ENCODE data around the gene WFDC2.
A peak's percentile ranks its signal among the peaks of the same experiment; 100 is the strongest.
"Not testable (repeated sequence)": the region's sequence is repeated elsewhere in the genome, so short reads cannot be mapped to it uniquely, and the experiment has no call there.

WFDC2 gene

DNA sequence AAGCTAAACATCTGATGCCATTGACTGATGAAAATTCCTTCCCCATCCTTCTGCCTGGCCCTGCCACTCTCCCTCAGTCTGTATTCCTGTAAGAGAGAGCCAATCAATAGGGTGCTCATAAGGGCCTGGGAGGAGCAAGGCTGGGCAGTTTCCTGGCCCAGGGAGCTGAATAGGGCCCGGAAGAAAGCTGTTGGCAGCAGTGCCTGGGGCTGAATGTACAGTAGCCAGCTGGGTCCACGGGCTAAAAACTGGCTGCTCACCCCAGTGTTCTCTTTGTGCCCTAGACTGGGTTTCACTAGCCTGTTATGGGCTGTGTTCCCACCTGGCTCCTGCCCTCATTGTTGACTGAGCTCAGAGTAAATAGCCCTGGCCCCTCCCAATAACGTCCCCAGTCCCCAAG is 1.7 kb upstream of the WFDC2 start:
- Mint-ChIP-seq H3K4me3 (no peak overlapping the region), H3K36me3 (peaks cover 1% of the 10 kb centered on the region), H3K27me3 (peaks cover 32% of the 10 kb centered on the region), H3K9me3 (no peaks in the 10 kb centered on the region), H3K27ac (no peak overlapping the region), H3K4me1 (peaks cover 3% of the 10 kb centered on the region)

DNA sequence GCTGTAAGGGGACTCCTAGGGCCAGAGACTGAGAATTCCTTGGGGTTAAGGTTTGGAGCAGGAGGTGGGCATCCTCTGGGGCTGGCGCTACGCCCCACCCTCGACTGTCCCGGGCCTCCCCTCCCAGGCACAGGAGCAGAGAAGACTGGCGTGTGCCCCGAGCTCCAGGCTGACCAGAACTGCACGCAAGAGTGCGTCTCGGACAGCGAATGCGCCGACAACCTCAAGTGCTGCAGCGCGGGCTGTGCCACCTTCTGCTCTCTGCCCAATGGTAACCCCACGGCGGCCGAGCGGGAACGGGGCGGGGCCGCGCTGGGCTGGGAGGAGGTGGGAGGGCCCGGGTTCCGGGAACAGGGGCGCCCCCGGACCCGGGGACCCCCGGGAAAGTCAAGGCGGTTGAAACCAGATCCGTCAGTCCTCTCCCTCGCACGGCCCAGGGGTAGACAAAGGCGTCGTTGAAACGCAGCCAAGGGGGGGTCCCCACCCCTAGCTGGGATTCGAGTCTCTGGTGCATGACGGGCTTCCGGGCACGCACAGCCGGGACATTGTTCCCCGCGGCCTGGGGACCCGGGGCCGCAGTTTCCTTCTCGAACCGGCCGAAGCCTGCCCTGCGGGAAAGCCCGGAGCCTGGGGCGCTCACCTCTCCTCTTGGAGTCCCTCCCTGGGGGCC is 844 bp downstream of the WFDC2 start:
- no peak overlapping the region for H3K27ac Mint-ChIP-seq
- peaks cover 1% of the 10 kb centered on the region for H3K36me3 Mint-ChIP-seq
- H3K4me3 Mint-ChIP-seq = peak overlapping the region; percentile 64
- no peaks in the 10 kb centered on the region for H3K9me3 Mint-ChIP-seq
- peaks cover 40% of the 10 kb centered on the region for H3K27me3 Mint-ChIP-seq
- H3K4me1 Mint-ChIP-seq = peaks cover 3% of the 10 kb centered on the region

DNA sequence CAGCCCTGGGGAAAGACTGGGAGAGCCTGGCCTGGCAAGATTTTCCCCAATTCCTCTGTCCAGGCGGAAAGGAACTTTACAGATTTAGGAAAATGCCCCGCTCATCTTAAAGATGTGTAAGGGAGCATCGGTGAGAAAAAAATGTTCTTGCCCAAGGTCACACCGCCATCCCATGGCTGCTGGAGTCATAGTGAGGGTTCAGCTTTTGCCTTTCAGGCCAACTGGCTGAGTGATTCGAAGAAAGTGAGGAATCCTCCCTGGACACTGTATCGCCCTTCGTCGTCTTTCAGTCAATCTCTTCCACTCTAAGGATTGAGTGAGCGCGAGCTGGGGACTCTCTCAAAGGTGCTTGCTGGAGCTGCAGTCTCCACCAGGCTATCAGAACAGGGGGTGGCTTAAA is 1.4 kb downstream of the WFDC2 start:
- Mint-ChIP-seq H3K27ac (no peak overlapping the region), H3K27me3 (peaks cover 39% of the 10 kb centered on the region), H3K4me3 (peak overlapping the region; percentile 64), H3K9me3 (no peaks in the 10 kb centered on the region), H3K4me1 (peaks cover 3% of the 10 kb centered on the region), H3K36me3 (peaks cover 1% of the 10 kb centered on the region)

DNA sequence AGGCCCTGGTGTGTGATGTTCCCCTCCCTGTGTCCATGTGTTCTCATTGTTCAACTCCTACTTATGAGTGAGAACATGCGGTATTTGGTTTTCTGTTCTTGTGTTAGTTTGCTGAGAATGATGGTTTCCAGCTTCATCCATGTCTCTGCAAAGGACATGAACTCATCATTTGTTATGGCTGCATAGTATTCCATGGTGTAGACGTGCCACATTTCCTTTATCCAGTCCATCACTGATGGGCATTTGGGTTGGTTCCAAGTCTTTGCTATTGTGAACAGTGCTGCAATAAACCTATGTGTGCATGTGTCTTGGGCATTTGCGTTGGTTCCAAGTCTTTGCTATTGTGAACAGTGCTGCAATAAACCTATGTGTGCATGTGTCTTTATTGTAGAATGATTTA is 2.7 kb downstream of the WFDC2 start:
- not testable (repeated sequence) for H3K4me1 Mint-ChIP-seq, H3K27ac Mint-ChIP-seq, H3K9me3 Mint-ChIP-seq, H3K4me3 Mint-ChIP-seq, H3K36me3 Mint-ChIP-seq
- peaks cover 33% of the 10 kb centered on the region for H3K27me3 Mint-ChIP-seq

DNA sequence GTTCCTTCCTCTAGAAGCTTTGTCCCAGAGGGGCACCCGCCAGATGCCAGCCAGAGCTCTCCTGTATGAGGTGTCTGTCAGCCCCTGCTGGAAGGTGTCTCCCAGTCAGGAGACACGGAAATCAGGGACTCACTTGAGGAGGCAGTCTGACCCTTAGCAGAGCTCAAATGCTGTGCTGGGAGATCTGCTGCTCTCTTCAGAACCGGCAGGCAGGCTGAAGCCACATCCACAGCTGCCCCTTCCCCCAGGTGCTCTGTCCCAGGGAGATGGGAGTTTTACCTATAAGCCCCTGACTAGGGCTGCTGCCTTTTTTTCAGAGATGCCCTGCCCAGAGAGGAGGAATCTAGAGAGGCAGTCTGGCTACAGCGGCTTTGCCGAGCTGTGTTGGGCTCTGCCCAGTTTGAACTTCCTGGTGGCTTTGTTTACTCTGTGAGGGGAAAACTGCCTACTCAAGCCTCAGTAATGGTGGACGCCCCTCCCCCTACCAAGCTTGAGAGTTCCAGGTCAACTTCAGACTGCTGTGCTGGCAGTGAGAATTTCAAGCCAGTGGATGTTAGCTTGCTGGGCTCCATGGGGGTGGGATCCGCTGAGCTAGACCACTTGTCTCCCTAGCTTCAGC is 8.1 kb downstream of the WFDC2 start:
- H3K4me3 Mint-ChIP-seq, H3K9me3 Mint-ChIP-seq: not testable (repeated sequence)
- peaks cover 17% of the 10 kb centered on the region for H3K27me3 Mint-ChIP-seq

DNA sequence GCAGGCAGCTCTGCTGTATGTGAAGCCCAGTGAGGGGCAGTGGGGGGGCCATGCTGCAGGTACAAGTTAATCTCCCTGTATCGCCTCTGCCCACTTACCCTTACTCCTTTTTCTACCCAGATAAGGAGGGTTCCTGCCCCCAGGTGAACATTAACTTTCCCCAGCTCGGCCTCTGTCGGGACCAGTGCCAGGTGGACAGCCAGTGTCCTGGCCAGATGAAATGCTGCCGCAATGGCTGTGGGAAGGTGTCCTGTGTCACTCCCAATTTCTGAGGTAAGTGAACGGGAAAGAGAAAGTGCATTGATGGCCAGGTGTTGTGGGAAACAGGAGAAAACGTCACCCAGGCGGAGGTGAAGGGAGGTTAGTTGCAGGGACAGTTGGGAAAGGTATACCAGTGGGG is 10.3 kb downstream of the WFDC2 start:
- H3K4me3 Mint-ChIP-seq = no peak overlapping the region
- H3K27ac Mint-ChIP-seq = no peak overlapping the region
- no peaks in the 10 kb centered on the region for H3K4me1 Mint-ChIP-seq
- no peaks in the 10 kb centered on the region for H3K9me3 Mint-ChIP-seq
- H3K27me3 Mint-ChIP-seq = peaks cover 8% of the 10 kb centered on the region
- no peaks in the 10 kb centered on the region for H3K36me3 Mint-ChIP-seq

More for the DNA sequence above, 8.1 kb downstream of the WFDC2 start:
- not testable (repeated sequence) for H3K27ac Mint-ChIP-seq, H3K4me1 Mint-ChIP-seq, H3K36me3 Mint-ChIP-seq

DNA sequence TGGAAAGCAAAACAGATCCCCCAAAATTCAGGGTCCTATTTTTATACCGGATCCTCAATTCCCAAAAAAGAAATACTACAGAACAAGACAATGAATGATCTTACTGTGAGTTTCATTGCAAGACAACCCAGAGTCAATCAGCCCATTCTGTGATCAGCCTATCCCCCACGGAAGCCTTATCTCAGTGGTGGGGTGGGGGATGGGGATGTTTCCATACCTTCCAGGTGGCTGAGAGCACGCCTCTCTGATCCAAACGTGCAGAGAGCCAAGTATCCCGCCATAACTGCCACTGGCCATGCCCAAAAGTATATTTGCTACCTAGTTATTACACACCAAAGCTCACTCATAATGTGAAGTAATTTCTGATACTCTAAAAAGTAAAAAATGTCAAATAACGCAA is 15.1 kb downstream of the WFDC2 start:
- Mint-ChIP-seq H3K4me3 (no peak overlapping the region), H3K9me3 (no peaks in the 10 kb centered on the region), H3K4me1 (no peaks in the 10 kb centered on the region), H3K36me3 (no peaks in the 10 kb centered on the region), H3K27ac (no peak overlapping the region), H3K27me3 (peaks cover 11% of the 10 kb centered on the region)

DNA sequence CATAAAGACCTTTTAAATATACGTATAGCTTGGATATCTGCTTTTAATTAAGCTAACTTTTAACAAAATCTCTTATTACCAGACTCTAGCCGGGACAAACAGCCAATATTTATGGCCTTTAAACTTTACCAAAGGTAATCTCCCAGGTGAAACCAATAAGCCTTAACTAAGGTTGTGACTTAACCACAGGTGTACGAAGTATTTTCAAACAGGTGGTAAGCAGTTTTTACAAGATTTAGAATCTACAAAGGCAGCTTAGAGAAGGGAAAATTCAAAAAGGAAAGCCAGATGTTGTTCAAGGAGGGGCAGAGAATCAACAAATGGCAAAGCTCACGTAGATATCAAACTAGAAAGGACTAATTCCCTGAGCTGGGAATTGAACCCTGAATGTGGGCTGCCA is 15.8 kb downstream of the WFDC2 start:
- H3K36me3 Mint-ChIP-seq = no peaks in the 10 kb centered on the region
- no peaks in the 10 kb centered on the region for H3K9me3 Mint-ChIP-seq

DNA sequence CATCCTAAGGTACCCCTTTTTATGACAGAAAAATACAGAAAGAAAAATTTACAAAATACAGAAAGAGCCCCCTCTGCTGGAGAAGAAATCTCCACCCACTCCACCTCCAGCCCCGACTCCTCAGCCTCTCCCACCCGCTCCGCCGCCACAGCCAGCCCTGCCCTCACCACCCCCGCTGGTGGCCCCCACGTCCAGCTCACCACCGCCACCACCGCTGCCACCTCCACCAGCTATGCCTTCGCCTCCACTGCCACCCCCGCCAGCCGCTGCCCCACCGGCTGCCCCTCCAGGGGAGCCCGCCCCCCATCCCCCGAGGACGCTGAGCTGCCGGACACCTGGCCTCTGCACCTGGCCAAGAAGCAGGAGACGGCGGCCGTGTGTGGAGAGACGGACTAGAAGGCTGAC is 17.7 kb downstream of the WFDC2 start:
- peaks cover 10% of the 10 kb centered on the region for H3K27me3 Mint-ChIP-seq

More for the DNA sequence above, 15.8 kb downstream of the WFDC2 start:
- Mint-ChIP-seq H3K4me1 (no peaks in the 10 kb centered on the region), H3K27me3 (peaks cover 11% of the 10 kb centered on the region), H3K27ac (no peak overlapping the region), H3K4me3 (no peak overlapping the region)

DNA sequence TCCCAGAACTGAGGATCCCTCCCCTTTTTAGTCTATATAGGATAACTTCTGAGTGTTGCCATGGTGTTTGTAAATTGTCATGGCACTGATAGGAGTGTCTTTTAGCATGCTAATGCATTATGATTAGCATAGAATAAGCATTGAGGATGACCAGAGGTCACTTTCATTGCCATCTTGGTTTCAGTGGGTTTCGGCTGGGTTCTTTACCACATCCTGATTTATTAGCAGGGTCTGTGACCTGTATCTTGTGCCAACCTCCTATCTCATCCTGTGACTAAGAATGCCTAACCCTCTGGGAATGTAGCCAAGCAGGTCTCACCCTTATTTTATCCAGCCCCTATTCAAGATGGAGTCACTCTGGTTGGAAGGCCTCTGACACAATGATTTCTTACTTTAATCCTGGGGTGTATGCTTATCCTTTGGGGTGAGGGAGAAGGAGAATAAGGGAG is 19.6 kb downstream of the WFDC2 start:
- H3K27me3 Mint-ChIP-seq = peaks cover 12% of the 10 kb centered on the region
- H3K36me3 Mint-ChIP-seq = no peaks in the 10 kb centered on the region
- H3K27ac Mint-ChIP-seq = no peak overlapping the region
- no peaks in the 10 kb centered on the region for H3K9me3 Mint-ChIP-seq
- no peaks in the 10 kb centered on the region for H3K4me1 Mint-ChIP-seq
- no peak overlapping the region for H3K4me3 Mint-ChIP-seq

More for the DNA sequence above, 17.7 kb downstream of the WFDC2 start:
- Mint-ChIP-seq H3K27ac (no peak overlapping the region), H3K4me3 (no peak overlapping the region), H3K4me1 (no peaks in the 10 kb centered on the region), H3K36me3 (no peaks in the 10 kb centered on the region), H3K9me3 (no peaks in the 10 kb centered on the region)

DNA sequence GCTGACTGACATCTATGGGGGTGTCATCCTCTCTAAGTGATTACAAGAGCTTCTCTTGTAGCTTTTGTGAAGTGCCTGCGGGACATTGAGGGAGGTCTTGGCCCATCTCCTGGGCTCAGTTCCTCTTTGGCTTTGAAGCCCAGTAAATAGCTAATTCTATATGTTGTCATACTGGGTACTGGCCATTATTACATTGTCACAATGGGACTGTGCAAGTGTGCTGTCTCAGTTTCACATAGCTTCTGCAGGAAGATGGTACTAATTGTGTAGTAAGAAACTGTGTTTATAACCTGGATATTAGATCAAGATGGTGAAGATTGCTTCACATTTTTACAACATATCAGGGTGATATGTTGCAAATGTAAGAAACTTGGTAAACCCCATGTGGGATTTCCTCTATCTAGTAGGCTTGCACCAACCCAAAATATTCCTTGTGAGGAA is 26.0 kb downstream of the WFDC2 start:
- Mint-ChIP-seq H3K4me1 (no peaks in the 10 kb centered on the region), H3K36me3 (no peaks in the 10 kb centered on the region), H3K4me3 (no peak overlapping the region), H3K9me3 (no peaks in the 10 kb centered on the region), H3K27ac (no peak overlapping the region), H3K27me3 (peaks cover 12% of the 10 kb centered on the region)

DNA sequence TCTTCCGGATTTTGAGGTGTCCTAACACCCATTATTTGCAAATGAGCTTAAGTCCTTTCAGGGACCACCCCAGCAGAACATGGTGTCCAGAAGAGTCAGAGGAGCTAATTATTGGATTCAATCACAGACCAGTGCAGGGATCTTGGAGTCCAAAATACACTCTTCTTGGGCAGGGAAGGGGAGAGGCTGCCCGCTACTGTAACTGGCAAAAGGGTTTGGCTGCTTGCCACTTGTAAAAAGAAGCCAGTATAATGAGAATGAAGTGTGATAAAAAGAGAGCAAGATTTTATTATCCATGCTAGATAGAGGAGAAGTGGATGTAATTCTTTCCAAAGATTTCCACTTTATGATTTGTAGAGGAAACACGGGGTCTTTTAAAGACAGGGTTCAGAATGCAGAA is 26.6 kb downstream of the WFDC2 start:
- peaks cover 14% of the 10 kb centered on the region for H3K27me3 Mint-ChIP-seq
- H3K4me1 Mint-ChIP-seq = no peaks in the 10 kb centered on the region
- no peaks in the 10 kb centered on the region for H3K36me3 Mint-ChIP-seq
- H3K4me3 Mint-ChIP-seq = no peak overlapping the region
- H3K27ac Mint-ChIP-seq = no peak overlapping the region
- H3K9me3 Mint-ChIP-seq = no peaks in the 10 kb centered on the region

DNA sequence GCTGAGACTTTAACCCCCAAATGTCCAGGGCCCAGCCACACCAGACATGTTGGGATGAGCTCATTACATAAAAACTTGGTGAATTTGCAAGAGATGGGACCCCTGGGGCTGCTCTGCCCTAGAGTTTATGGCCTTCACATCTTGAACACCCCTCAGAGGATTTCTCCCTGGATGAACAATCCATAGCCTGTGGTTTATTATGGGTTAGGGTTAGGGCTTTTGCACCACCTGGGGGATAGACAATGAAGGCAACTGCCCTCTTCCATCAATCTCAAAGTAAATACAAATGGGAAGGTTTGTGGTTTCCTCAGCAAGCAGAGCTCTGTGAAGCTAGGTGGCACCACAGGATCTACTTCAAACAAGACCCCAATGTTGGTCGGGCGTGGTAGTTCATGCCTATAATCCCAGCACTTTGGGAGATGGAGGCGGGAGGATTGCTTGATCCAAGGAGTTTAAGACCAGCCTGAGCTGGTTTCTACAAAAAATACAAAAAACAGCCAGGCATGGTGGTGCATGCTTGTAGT is 28.5 kb downstream of the WFDC2 start:
- no peak overlapping the region for H3K27ac Mint-ChIP-seq
- H3K4me1 Mint-ChIP-seq = no peaks in the 10 kb centered on the region
- no peaks in the 10 kb centered on the region for H3K9me3 Mint-ChIP-seq
- H3K36me3 Mint-ChIP-seq = no peaks in the 10 kb centered on the region
- peaks cover 20% of the 10 kb centered on the region for H3K27me3 Mint-ChIP-seq
- H3K4me3 Mint-ChIP-seq = no peak overlapping the region

DNA sequence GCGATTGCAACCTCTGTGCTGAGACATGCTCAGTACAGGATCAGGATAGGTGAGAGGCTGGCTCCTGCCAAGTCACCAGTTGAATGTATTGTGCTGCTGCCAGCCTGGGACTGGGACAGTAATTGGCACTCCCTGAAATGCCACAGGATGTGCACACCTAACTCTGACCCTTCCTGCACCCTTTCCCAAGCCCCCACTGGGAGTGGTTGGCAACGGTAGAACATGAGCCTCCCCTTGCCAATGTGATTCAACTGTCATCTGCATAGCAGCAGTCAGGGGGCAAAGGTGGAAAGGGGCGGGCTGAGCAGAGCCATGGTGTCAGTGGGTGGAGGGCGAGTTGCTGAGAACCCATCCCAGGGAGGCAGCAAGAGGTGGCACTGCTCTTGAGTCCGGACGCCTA is 30.5 kb downstream of the WFDC2 start:
- no peaks in the 10 kb centered on the region for H3K36me3 Mint-ChIP-seq
- H3K27ac Mint-ChIP-seq = no peak overlapping the region
- H3K9me3 Mint-ChIP-seq = no peaks in the 10 kb centered on the region
- H3K4me1 Mint-ChIP-seq = no peaks in the 10 kb centered on the region
- peaks cover 23% of the 10 kb centered on the region for H3K27me3 Mint-ChIP-seq
- no peak overlapping the region for H3K4me3 Mint-ChIP-seq

DNA sequence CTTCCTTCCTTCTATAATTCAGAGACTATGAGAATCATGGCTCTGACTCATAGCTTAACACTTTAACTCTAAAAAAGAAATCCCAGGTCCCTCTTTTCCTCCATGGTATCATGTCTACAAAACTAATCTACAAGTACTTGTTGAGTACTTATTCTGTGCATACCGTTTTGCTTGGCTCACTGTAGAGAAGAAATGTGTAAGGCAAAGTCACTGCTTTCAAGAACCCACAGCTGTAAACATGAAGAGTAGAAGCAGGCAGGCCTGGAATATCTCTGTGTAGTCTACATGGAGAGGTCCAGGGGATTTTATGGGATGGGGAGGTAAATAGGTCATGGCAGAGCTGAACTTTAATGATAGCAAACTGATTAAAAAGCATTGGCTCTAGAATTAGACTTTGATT is 32.0 kb downstream of the WFDC2 start:
- no peak overlapping the region for H3K27ac Mint-ChIP-seq
- H3K4me1 Mint-ChIP-seq = no peaks in the 10 kb centered on the region
- H3K4me3 Mint-ChIP-seq = no peak overlapping the region
- H3K27me3 Mint-ChIP-seq = peaks cover 30% of the 10 kb centered on the region
- H3K36me3 Mint-ChIP-seq = no peaks in the 10 kb centered on the region
- H3K9me3 Mint-ChIP-seq = no peaks in the 10 kb centered on the region

DNA sequence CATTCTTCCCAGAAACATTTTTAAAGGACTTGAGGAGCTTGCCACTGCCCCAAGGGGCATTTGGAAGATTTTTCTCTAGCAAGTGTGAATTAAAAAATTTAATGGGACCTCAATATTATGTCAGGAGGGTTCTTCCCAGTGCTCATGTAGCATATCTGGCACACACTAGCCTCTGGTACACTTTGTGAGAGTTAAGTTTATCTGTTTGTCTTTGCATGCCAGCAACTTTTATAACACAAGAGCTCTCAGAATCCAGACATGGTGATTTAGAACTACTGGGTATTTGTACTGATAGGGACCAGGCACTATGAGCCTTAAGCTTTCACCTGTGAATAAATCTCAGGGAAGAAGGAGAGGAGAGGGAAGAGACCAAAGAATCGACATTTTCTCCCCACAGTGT is 33.0 kb downstream of the WFDC2 start:
- H3K4me1 Mint-ChIP-seq = no peaks in the 10 kb centered on the region
- no peaks in the 10 kb centered on the region for H3K36me3 Mint-ChIP-seq
- peaks cover 30% of the 10 kb centered on the region for H3K27me3 Mint-ChIP-seq
- no peak overlapping the region for H3K27ac Mint-ChIP-seq
- H3K9me3 Mint-ChIP-seq = no peaks in the 10 kb centered on the region
- no peak overlapping the region for H3K4me3 Mint-ChIP-seq
